Stimulated activated CD4-positive, alpha-beta T cell treated with anti-CD3 and anti-CD28 coated beads, Interleukin-12 subunit alpha, Interleukin-12 subunit beta, amount 100 ng/mL, for 48 hours (primary cell): ENCODE data around the gene GPC6.
"Not testable (repeated sequence)": the region's sequence is repeated elsewhere in the genome, so short reads cannot be mapped to it uniquely, and the experiment has no call there.

Experiments
- DNase-seq, 3 donors: peaks; one replicate each; pipeline ENCODE4 v3.0.0-alpha.2; 2020; ENCODE audit warnings: low read depth in 2 of 3, low spot score in 1 of 3

GPC6 gene

DNA sequence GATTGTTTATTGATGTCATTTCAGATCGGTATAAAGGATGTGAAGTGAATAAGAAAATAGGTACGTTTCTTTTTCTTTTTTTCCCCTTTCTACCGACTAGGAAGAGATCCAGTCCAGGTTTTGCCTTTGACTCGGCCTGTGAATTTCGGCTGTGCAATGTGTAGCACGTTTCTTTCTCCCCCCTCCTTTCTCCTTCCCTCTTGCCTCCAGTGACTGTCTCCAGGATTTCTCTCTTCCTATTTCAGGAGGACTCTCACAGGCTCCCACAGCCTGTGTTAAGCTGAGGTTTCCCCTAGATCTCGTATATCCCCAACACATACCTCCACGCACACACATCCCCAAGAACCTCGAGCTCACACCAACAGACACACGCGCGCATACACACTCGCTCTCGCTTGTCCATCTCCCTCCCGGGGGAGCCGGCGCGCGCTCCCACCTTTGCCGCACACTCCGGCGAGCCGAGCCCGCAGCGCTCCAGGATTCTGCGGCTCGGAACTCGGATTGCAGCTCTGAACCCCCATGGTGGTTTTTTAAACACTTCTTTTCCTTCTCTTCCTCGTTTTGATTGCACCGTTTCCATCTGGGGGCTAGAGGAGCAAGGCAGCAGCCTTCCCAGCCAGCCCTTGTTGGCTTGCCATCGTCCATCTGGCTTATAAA is at the start of gene GPC6:
GPC6 (plus strand) TSS at position 185 of the 657 bp plus-strand sequence.
- no peak for DNase-seq

DNA sequence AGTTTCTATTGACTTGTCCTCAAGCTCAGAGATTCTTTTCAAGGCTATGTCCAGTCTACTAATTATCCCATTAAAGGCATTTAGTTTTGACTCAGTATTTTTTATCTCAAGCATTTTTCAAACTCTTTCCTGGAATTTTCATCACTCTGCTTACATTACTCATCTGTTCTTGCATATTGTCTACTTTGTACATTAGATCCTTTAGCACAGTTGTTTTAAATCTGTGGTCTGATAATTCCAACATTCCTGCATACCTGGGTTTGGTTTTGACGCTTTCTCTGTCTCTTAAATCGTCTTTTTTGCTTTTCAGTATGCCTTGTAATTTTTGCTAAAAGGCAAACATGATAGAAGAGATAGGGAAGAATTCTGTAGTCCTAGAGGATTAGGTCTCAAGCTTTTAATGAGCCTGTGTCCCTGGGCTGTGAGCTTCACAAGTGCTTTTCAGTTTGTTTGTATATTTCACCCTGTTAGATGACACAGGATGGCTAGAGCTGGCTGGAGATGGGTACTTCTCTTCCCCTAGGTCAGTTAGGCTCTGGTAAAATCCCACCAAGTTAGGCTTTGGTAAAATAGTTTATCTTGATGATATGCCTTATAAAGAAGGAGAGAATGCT is 46.1 kb upstream of the GPC6 start:
- DNase-seq = no peak

DNA sequence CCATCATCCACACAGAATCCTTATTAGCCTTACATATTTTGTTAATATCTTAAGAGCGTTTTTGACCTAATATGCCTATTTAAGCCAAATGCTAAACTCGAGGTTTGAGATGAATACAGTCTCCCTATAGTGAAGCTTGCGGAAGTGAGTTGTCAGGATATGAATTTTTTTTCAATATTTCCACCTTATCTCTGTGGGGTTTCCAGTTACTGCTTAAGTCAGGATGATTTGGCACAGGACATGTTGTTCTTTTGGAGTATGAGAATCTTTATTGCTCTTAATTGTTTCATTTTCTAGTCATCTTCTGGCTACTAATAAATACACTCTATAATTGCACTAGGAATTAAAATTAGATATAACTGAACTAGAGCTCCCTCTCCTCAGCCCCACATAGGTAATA is 44.2 kb upstream of the GPC6 start:
- DNase-seq = no peak

DNA sequence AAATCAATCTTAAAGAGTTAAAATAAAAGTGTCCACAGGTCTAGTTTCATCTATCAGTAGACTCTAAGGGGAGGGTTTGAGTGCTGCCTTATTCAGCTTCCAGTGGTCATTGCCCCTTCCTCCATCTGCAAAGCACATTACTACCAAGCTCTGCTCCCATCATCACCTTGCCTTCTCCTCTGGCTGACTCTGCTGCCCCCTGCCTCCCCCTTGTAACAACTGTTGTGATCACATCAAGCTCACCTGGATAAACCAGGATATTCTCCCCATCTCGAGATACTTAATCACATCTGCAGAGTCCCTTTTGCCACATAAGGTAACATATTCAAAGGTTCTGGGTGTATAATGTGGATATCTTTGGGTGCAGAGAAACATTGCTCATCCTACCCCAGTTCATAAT is 43.3 kb upstream of the GPC6 start:
- DNase-seq = no peak

DNA sequence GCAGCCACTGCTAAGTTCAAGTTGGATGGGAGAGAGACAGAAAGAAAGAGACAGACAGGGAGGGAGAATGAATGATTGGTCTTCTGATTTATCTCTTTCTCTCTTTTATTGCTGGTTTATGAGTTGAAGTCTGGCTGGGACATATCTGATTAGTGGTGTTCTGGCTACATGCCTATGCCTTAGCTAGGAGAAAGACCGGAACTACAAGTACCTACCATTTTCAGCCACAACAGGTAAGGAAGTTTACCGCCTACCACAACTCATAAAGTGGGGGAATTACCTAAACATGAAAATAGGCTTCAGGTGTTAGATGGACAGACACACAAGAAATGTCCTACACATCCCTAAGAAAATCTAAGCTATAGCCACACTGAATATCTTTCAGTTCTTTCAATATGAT is 36.6 kb upstream of the GPC6 start:
- DNase-seq = no peak

DNA sequence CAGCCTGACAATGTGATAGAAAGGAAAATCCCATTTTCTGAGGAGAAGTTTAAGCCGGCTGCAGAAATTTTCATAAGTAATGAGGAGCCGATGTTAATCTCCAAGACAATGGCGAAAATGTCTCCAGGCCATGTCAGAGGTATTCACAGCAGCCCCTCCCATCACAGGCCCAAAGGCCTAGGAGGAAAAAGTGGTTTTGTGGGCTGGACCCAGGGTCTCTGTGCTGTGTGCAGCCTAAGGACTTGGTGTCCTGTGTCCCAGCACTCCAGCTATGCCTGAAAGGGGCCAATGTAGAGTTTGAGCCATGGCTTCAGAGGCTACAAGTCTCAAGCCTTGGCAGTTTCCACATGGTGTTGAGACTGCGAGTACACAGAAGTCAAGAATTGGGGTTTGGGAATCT is 32.9 kb upstream of the GPC6 start:
- no peak for DNase-seq

DNA sequence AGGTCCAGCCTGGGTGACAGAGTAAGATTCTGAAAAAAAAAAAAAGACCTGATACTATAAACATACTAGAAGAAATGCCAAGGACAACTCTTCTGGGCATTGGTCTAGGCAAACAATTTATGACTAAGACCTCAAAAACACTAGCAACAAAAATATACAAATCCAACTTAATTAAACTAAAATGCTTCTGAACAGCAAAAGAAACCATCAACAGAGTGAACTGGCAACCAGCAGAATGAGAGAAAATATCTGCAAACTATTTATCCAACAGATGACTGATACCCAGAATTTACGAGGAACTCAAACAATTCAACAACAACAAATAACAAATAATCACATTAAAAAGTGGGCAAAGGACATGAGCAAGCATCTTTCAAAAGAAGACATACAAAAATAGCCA is 26.8 kb upstream of the GPC6 start:
- DNase-seq = no peak

DNA sequence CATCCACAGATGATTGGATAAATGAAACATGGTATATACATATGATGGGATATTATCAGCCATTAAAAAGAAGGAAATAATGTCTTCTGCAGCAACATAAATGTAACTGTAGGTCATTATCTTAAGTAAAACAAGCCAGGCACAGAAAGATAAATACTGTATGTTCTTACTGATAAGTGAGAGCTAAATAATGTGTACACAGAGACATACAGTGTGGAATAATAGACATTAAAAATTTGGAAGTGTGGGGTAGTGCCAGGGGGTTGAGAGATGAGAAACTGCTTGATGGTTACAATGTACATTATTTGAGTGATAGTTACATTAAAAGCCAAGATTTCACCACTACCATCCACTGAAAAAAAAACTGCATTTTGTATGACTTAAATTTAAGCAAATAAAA is 26.0 kb upstream of the GPC6 start:
- no peak for DNase-seq

DNA sequence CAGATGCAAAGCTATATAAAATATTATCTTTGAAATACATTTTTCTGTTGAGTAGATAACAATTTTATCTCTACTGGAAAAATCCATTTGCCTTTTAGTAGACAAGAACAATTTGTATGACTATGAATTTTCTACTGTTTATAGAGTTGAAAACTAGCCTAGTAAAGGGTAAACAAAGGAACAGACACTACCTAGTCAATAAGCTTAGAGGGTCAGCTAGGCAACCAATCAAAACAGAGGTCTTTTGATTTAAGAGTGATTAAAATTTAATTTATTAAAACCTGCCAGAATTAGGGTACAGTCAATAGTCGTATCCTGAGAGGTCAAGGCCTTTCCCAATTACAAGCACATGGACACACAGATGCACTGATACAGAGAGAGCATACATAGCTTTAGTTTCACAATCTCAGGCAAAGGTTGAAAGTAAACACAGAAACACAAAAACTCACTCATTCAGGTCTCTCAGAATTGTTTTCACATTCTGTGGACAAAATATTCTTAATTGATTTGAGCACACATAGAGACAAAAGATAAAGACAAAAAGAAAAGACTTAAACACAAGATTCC is 24.5 kb upstream of the GPC6 start:
- no peak for DNase-seq

DNA sequence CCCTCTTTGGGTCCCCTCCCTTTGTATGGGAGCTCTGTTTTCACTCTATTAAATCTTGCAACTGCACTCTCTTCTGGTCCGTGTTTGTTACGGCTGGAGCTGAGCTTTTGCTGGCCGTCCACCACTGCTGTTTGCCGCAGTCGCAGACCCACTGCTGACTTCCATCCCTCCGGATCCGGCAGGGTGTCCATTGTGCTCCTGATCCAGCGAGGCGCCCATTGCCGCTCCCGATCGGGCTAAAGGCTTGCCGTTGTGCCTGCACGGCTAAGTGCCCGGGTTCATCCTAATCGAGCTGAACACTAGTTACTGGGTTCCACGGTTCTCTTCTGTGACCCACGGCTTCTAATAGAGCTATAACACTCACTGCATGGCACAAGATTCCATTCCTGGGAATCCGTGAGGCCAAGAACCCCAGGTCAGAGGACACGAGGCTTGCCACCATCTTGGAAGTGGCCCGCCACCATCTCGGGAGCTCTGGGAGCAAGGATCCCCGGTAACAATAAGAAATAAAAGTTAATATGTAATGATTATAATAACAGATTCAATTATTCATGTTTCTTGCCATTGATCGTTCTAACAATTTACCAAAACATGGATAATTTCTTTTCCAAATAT is 19.7 kb upstream of the GPC6 start:
- not testable (repeated sequence) for DNase-seq

DNA sequence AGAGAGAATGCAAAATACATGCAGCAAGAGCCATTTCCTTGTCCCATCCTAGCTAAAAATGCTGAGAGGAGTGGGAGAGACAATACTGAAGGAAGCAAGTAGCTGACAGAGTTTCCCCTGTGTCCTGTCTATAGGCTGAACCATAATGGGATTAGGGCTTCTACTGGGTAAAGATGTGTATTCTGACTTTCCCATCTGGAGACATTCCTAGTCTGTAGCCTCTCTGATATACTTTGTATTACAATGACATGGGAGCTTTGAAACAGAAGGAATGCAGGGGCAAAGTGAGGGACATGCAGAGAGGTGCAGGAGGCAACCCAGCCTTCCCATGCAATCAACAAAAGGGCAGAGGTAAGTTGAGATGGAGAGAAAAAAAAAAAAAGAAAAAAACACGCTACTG is 10.5 kb upstream of the GPC6 start:
- no peak for DNase-seq

DNA sequence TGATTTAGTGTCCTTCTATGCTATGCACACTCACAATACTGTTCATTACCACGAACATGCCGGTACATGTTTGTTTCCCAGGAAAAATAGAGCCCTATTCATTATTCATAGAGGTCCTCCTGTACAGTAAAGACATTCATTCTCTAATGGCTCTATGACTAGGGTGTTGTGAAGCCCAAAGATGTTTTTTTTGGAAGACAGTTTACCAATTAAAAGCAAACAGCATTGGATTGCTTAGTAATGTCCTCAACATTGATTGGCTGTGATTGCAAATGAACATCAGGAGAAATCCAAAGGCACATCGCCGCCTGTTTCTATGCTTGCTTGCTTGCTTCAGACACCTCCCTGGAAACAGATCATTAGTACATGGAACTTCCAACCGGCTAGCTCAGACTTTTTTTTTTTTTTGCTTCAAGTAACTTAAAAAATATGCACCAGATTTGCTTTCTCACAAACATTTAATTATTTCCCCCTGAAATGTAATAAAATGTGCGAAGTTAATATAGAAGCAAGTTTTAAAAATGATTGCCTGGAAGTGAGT is 8.8 kb upstream of the GPC6 start:
- DNase-seq = no peak

DNA sequence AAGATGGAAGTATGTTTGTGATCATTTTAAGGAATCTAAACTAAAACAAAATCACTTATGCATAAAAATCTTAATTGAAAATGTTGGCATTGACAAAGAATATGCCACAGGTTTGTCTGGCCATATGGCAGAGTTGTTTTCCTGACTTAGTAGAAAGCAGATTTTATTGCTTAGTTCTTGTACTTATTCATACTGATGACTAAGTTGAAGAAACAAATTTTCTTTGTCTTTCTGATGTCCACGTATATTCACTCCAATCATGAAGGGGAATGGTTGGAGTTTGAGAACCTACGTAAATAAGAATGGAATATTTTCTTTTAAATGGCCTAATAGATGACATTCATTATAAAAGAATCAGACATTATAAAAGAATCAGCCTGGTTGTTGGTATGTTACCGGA is 8.0 kb upstream of the GPC6 start:
- DNase-seq = no peak

DNA sequence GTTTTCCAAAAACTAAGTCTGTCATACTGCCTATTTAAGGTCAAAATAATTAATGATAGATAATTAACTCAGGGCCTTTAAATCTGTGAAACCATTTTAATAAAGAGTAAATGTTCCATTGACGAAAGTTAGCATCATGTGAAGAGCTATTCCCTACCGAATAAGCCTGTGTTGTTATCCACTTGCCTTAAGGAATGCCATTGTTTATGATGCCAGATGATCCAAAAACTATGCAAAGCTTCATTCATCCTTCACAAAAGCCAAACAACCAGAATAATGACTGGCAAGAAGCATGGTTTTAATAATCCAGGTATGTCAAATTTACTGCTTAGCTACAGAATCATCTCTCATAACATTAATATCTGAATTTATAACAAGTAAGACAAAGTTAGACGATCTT is 6.5 kb upstream of the GPC6 start:
- DNase-seq = no peak

DNA sequence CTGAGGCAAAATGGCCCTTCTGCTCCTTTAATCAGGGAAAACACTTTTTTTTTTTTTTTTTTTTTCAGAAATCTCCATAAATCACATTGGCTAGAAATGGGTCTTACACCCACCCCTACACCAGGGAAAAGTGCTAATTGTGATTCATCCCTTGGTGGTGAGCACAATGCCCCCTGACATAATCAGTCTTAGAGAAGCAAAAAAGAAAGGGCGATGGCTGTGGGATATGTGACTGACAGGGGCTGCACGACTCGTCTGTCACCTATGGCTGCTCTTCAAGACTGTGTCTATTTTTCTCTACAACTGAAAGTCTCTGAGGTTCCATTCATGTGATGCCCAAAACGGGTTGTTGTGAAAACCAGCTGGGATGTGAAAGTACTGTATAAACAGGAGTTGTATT is 3.6 kb upstream of the GPC6 start:
- DNase-seq = no peak

DNA sequence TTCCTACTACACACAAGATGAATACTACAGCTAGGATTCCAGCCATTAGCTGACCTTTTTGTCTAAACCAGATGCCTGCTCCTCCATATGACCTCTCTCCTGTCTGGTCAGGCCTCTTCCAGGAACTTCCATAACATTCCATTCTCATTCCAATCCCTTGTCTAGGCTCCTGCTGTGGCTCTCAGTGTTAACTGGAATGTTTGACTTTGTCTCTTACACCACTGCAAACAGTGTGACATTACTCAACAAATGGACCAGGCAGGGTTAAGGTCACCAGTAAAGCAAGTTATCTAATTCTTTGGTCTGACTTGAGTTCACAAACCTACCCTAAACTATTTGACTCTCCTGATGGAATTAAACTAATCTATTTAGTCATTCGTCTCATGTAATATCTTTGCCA is 2.1 kb upstream of the GPC6 start:
- DNase-seq = no peak

DNA sequence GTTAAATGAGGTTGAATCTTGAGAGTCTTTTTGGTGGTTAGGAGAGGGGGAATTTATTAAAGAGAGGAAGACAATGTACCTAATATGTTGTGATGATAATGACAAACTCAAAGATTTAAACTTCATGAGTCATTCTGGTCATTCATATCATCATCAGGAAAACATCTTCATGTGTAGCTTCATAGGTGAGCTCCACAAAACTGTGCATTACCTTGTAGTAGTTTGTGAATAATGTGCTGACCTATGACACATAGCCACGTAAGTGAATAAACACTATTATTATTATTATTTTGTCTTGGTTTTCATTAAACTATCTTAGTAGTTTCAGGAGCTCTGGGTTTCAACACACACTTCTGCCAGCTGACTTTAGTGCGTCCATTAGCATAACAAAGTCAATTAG is 997 bp upstream of the GPC6 start:
- no peak for DNase-seq

DNA sequence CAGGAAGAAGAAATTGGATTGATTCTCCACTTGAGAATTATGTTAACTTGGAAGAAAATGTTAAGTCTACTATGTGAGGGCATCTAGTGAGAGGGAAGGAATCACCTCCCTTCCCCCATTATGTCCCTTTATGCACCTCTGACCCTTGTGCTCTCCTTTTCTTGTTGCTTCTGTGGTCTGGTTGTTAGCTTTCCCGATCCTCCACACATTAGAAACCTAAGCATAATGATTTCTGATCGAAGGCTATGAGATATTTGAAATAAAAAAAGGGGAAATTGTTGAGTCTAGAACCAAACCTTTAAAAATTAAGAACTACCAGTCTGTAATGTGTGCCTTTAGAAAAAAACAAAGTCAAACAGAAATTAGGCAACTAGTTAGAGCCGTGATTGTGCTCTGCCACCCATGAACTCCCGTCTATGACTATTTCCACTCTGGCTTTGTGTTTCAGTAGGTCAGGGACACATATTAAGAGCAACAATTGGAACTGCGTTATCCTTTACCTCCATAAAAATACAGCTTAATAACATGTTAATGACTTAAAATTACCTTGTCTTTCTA is 463 bp upstream of the GPC6 start:
- no peak for DNase-seq

DNA sequence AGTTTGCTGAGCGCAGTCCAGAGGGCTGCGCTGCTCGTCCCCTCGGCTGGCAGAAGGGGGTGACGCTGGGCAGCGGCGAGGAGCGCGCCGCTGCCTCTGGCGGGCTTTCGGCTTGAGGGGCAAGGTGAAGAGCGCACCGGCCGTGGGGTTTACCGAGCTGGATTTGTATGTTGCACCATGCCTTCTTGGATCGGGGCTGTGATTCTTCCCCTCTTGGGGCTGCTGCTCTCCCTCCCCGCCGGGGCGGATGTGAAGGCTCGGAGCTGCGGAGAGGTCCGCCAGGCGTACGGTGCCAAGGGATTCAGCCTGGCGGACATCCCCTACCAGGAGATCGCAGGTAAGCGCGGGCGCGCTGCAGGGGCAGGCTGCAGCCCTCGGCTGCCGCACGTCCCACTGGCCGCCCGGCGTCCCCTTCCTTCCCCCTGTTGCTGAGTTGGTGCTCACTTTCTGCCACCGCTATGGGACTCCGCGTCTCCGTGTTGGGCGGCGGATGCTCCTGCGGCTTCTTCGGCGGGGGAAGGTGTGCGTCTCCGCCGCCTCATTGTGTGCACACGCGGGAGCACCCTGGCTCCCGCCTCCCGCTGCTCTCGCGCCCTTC is 772 bp downstream of the GPC6 start:
- no peak for DNase-seq

DNA sequence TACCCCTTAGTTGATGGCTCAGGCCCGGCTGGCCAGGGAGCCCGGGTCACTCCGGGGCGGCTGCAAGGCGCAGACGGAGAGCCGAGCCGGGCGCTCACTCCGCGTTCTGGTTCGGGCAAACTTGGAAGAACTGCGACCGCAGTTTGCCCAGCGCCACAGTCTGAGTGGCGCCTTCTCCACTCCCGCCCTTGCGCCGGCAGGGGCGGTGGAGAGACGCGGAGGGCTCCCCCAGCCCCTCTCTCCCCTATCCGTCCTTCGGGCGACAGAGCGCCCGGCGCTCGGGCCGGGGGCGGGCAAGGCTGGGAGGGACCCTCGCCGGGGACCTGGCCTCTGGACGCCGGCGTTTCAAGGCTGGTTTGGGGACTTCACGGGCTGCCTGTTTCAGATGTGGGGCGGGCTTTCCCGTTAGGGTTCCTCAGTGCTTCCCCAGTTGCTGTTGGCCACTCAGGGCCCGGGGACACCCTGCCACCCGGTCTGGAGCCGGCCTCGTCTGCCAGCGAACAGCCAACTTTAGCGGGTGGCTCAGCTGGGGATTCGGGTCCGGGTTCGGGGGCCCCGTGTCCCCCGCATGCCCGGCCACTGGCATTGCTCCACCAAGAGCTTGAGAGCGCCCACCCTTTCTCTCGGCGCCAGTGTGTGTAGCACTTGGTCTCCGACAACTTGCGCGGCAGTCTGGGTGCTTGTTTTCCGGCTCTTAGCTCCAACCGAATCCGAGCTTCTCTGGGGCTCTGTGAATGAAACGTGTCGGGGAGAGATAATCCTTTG is 1.5 kb downstream of the GPC6 start:
- no peak for DNase-seq

DNA sequence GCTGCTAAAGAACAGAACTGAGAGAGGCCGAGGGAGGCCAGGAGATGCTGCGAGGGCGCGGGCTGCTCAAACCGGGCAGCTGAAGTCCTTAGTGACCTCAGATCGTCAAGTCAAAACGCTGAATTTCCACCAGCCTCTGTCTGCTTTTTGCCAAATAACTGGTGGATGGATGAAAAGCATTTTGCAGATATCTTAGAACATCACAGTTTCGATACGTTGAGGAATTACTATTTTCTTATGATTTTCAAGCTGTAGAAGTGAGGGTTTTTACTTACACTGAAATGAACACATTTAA is 2.0 kb downstream of the GPC6 start:
- DNase-seq = no peak
